Thyroid gland (tissue), 4 donors: Measurements from ENCODE around the gene FOXC1. TPM values are rescaled to one million over a fixed set of nuclear protein-coding genes. Genes with fewer than 3 reads are reported as not detected.

Experiments
- DNase-seq, 2 donors: peaks; one replicate each; pipeline ENCODE4 v3.0.0-alpha.2; 2019
- H3K27ac ChIP-seq, 3 donors: fragments of 200-600 bp; sonication (generic); 1 replicate in 2 of 3; 2 replicates in 1 of 3; pipeline ENCODE4 v1.5.1; 2016 to 2019; ENCODE audit warnings: mild to moderate bottlenecking in 1 of 3, moderate library complexity in 1 of 3
- H3K27me3 ChIP-seq: fragments of 200-600 bp; sonication (generic); one replicate; pipeline ENCODE4 v1.5.1; 2019
- H3K36me3 ChIP-seq, 2 donors: fragments of 200-600 bp; sonication (generic); one replicate each; pipeline ENCODE4 v1.5.1; 2016 to 2019
- H3K4me1 ChIP-seq, 2 donors: fragments of 200-600 bp; sonication (generic); one replicate each; pipeline ENCODE4 v1.5.1; 2017 to 2019
- H3K4me3 ChIP-seq, 3 donors: fragments of 200-600 bp; sonication (generic); replicated peaks in 1 of 3; 1 replicate in 2 of 3; 2 replicates in 1 of 3; pipeline ENCODE4 v1.5.1; 2016; ENCODE audit warnings: mild to moderate bottlenecking in 1 of 3
- H3K9me3 ChIP-seq: fragments of 200-600 bp; sonication (generic); one replicate; pipeline ENCODE4 v1.5.1; 2017
- CTCF ChIP-seq, 6 experiments: fragments of 200-600 bp in 3 of 6; fragments of 450-650 bp in 3 of 6; sonication (generic) in 3 of 6; IDR thresholded peaks; one replicate each; pipeline ENCODE4 v1.5.1; 2016 to 2019; ENCODE audit warnings: antibody characterized with exemption in 6 of 6, mild to moderate bottlenecking in 2 of 6, inconsistent platforms in 1 of 6, moderate library complexity in 1 of 6
- POLR2A ChIP-seq, 2 donors: fragments of 450-650 bp; IDR thresholded peaks; one replicate each; pipeline ENCODE4 v1.6.1; 2017; ENCODE audit warnings: antibody characterized with exemption in 2 of 2, mild to moderate bottlenecking in 2 of 2, moderate library complexity in 1 of 2
- intact Hi-C: fragments of 100-400 bp; cut with DNase I; formaldehyde crosslinking; loops from one replicate; pipeline ENCODE4 v1.15.1; 2023
- total RNA-seq, 4 donors: library from RNA; depleted of rRNA; stranded (reverse); fragments of >200 nt; gene quantifications; one replicate each; pipeline ENCODE4 v1.2.3, GENCODE V29; 2016

The FOXC1 gene
- total RNA-seq, 4 donors from 2014 or later = 3.8 to 8.1 (median 5.5) TPM

GRCh38 chr6:1662534-1662933, 52.8 kb downstream of the FOXC1 start:
- intact Hi-C loops = no loop called here
- no peak overlapping the region for H3K4me3 ChIP-seq
- no peak for DNase-seq
- no peak overlapping the region for H3K27ac ChIP-seq
- no peaks in the 10 kb centered on the region for H3K27me3 ChIP-seq
- H3K36me3 ChIP-seq = no peaks in the 10 kb centered on the region
- no peak for TF ChIP-seq POLR2A (IDR thresholded peaks at IDR 0.05)
- no peak for TF ChIP-seq CTCF (IDR thresholded peaks at IDR 0.05)
- H3K9me3 ChIP-seq = no peaks in the 10 kb centered on the region
- peaks cover 0 to 5% of the 10 kb centered on the region in 2 donors for H3K4me1 ChIP-seq

Other genes starting within 250 kb of the FOXC1 start
- gene FOXF2, start 220.3 kb upstream of the FOXC1 start, total RNA-seq = 1 to 10 TPM; 1.3 to 2.0 (median 1.7) TPM